Activated CD4-positive, alpha-beta T cell treated with anti-CD3 and anti-CD28 coated beads, Interleukin-2, amount 50 U/mL, for 24 hours (primary cell): Measurements from ENCODE around the gene KRT27.
"Not testable (repeated sequence)": the region's sequence is repeated elsewhere in the genome, so short reads cannot be mapped to it uniquely, and the experiment has no call there.

ENCODE experiments used
- DNase-seq, 2 donors: peaks; one replicate each; pipeline ENCODE4 v3.0.0-alpha.2; 2020; ENCODE audit warnings: low read depth in 1 of 2, low spot score in 1 of 2

The KRT27 gene

GRCh38 chr17:40782450-40782849, at the start of gene KRT27:
TSS of gene KRT27 (minus strand) at chr17:40782550. CDS start at chr17:40782493, 57 bp downstream.
- DNase-seq = no peak

GRCh38 chr17:40830085-40830776, 47.9 kb upstream of the KRT27 start:
- no peak for DNase-seq

GRCh38 chr17:40828454-40829044, 46.2 kb upstream of the KRT27 start:
- no peak for DNase-seq

- no peak for DNase-seq
Observed at GRCh38 chr17:40827746-40828453, 45.5 kb upstream of the KRT27 start.

GRCh38 chr17:40825599-40825998, 43.2 kb upstream of the KRT27 start:
- no peak for DNase-seq

- no peak for DNase-seq
Observed at GRCh38 chr17:40824015-40824832, 41.9 kb upstream of the KRT27 start.

- no peak for DNase-seq
Observed at GRCh38 chr17:40822132-40822812, 39.9 kb upstream of the KRT27 start, which contains the start of gene KRT10. TSS of gene KRT10 (minus strand) at chr17:40822614. CDS start at chr17:40822585, 29 bp downstream.

GRCh38 chr17:40821536-40821935, 39.2 kb upstream of the KRT27 start:
- DNase-seq = no peak

GRCh38 chr17:40820228-40820838, 38.0 kb upstream of the KRT27 start:
- no peak for DNase-seq

- no peak for DNase-seq
Observed at GRCh38 chr17:40819528-40820125, 37.3 kb upstream of the KRT27 start.

GRCh38 chr17:40818733-40819527, 36.6 kb upstream of the KRT27 start:
- peak; percentile 71 to 75 for DNase-seq

- DNase-seq = no peak
Observed at GRCh38 chr17:40818343-40818732, 36.0 kb upstream of the KRT27 start.

- DNase-seq = no peak
Observed at GRCh38 chr17:40817103-40817682, 34.8 kb upstream of the KRT27 start.

- no peak for DNase-seq
Observed at GRCh38 chr17:40816569-40816968, 34.2 kb upstream of the KRT27 start.

- DNase-seq = no peak
Observed at GRCh38 chr17:40815381-40815780, 33.0 kb upstream of the KRT27 start.

- not testable (repeated sequence) for DNase-seq
Observed at GRCh38 chr17:40814657-40815056, 32.3 kb upstream of the KRT27 start.

- no peak for DNase-seq
Observed at GRCh38 chr17:40813804-40814203, 31.5 kb upstream of the KRT27 start.

- DNase-seq = no peak
Observed at GRCh38 chr17:40812639-40813038, 30.3 kb upstream of the KRT27 start.

- DNase-seq = no peak
Observed at GRCh38 chr17:40810494-40810893, 28.1 kb upstream of the KRT27 start.
